Pons (tissue), 1 donor: Measurements from ENCODE around the gene RNASE11.
"Not testable (repeated sequence)": the region's sequence is repeated elsewhere in the genome, so short reads cannot be mapped to it uniquely, and the experiment has no call there.

Source experiments
- DNase-seq: peaks from one replicate; pipeline ENCODE4 v3.0.0-alpha.2; 2016; ENCODE audit warnings: low spot score

The RNASE11 gene

DNA sequence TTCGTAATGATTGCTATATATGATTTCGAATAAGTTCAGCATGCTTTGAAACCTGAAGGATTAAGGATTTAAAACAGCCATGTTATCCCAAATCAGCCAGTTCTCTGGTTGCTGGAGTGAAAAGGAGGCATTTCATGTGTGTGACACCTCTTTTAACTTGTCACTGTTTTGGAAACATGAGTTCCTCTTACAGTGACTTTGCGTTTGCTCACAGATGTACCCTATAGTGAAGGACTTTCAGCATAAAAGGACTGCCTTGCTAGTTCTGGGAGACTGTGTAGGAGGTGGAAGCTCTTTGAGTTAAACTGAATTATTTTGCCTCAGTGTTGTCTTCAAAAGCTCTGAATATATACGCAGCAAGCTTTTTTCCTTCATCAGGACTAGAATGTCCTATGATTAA lies 7.6 kb downstream of the RNASE11 start:
- DNase-seq, result no peak

DNA sequence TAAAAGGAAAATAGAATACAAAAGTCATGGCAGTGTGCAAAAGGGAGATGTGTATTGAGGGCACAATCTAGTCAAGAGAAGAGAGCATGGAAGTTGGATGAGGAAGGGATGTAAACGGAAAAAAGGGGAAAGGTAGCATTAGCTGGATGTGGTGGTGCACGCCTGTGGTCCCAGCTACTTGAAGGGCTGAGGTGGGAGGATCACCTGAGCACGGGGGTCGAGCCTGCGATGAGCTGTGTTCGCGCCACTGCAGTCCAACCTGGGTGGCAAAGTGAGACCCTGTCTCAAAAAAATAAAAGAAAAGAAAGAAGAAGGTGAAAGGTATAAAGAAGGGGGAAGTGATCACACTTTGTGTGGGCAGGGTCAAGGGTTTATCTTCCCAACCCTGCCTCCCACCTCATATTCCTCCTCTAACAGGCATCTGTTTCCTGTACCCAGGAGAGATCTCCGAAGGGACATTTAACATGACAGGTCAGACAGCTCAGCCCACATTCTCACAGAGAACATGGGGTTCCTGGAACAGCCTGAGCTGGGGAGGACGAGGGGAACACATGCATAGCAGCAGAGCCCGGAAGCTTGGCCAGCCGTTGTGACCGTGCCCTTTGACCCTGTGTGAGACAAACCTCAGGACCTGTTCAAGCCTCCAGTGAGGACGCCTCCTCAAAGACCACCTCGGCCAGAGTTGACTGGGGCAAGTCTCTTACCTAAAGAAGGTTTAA lies 8.9 kb downstream of the RNASE11 start:
- DNase-seq, result no peak

DNA sequence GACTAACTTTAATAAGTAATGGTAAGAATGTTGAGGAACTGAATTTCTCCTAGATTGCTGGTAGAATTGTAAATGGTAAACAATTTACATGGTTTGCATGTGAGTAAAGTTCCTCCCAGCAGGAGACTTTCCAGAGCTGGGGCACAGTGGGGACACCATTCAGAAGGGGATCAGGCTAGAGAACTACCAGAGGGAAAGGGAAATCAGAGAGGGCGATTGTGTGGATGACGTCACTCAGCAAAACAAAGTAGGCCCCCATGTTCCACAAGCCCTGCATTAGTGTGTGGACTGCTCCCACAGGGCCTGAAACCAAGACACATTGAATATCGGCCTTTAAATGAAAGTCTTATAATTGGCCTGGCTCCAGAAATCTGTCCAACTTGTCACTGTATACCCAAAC lies 9.5 kb downstream of the RNASE11 start:
- no peak for DNase-seq

DNA sequence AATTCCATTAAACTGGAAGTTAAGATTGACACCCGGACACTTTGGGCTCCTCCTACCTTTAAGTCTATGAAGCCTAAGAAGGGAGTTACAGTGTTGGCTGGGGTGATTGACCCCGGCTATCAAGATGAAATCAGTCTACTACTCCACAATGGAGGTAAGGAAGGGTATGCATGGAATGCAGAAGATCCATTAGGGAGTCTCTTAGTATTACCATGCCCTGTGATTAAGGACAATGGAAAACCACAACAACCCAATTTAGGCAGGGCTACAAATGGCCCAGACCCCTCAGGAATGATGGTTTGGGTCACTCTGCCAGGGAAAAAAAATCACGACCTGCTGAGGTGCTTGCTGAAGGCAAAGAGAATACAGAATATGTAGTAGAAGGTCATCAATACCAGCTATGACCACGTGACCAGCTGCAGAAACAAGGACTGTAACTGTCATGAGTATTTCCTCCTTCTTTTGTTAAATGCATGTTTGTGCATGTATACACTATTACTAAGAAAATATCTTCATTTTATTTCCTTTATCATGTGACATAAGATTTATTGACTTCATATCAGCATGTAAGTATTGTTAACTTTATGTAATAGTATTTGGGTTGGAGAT lies 15.3 kb downstream of the RNASE11 start:
- DNase-seq, result not testable (repeated sequence)

DNA sequence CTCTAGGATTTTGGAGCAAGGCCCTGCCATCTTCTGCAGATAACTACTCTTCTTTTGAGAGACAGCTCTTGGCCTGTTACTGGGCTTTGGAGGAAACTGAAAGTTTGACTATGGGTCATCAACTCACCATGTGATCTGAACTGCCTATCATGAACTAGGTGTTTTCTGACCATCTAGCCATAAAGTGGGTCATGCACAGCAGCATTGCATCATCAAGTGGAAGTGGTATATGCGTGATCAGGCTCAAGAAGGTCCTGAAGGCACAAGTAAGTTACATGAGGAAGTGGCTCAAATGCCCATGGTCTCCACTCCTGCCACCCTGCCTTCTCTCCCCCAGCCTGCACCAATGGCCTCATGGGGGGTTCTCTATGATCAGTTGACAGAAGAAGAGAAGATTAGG lies 17.1 kb downstream of the RNASE11 start:
- not testable (repeated sequence) for DNase-seq

DNA sequence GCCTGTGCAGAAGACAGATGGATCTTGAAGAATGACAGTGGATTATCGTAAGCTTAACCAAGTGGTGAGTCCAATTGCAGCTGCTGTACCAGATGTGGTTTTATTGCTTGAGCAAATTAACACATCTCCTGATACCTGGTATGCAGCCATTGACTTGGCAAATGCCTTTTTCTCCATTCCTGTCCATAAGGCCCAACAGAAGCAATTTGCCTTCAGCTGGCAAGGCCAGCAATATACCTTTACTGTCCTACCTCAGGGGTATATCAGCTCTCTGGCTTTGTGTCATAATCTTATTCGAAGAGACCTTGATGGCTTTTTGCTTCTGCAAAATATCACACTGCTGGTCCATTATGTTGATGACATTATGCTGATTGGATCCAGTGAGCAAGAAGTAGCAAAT lies 17.9 kb downstream of the RNASE11 start:
- not testable (repeated sequence) for DNase-seq

DNA sequence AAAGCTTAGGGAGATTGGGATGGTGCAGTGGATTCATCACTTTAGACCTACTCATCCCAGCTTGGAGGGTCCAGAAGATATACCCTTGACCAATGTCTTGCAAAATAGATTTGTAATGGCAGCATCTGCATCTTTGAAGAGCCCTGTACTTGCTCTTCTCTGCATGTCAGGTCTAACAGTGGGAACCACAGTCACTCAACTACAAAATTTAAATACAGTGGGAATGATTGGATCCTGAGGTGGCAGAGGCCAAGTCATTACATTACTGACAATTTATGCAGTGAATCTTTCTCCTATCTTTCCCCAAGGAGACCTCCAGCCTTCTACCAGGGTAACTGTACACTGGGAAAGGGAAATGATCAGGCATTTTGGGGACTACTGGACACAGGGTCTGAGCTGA lies 18.7 kb downstream of the RNASE11 start:
- DNase-seq, result no peak

DNA sequence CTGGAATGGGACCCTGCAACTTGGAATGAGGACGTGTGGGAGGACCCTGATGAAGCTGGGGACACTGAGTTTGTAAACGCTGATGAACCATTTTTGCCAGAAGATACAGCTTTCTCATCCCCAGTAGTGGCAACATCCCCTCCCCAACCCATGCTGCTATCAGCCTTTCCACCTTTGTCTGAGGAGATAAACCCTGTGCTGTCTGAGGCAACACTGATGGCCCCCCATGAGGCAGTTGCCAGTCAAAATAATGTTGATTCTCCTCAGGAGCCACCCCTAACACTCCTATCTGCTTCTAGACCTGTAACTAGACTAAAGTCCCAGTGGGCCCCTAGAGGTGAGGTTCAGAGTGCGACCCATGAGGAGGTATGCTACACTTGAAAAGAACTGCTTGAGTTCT lies 19.4 kb downstream of the RNASE11 start:
- DNase-seq, result no peak

DNA sequence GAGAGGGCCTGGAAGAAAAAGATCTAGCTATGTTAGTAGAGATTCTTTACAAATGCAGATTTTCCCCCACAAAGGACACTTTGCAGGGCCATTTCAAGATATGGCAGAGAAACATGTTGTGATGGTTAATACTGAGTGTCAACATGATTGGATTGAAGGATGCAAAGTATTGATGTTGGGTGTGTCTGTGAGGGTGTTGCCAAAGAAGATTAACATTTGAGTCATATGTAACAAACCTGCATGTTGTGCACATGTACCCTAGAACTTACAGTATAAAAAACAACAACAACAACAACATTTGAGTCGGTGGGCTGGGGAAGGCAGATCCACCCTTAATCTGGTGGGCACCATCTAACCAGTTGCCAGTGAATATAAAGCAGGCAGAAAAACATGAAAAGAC lies 20.6 kb downstream of the RNASE11 start:
- DNase-seq, result not testable (repeated sequence)

DNA sequence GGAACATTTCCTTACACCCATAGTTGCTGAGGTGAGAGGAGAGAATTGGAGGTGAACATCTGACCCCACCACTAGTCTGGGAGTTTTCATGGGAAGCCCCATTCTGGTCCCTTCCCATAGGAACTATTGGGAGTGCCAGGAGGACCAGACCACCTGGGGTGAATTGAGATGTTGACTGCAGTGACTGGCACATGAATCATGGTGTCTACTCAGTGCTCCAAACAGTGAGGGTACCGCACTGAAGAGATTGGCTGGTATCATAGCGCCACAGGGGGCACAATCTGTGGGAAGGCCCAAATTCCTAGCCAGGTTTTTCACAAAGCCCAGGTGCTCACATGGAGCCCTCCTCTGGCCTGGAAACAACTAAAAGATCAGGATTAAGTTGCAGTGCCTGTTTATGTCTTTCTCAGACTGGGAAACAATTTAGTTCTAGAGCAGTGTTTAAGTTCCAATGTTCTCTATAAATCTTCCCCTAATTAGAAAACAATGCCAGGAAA lies 23.3 kb downstream of the RNASE11 start:
- DNase-seq, result no peak

DNA sequence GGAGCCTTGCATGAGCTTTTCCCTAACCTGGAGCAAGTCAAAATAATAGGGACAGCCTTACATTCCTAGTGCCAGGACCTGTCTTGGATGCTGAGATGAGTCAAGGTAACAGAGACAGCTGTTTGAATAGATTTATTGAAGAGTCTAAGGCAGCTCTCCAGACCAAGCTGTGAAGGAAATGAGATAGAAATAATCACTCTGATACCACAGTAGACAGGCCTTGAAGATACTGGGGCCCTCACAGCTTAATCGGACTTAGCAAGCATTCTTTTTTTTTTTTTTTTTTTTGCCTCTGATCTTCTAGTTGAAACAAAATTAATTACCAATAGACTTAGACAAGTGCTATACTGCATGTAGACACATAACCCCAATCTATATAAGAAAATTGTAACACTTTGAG lies 23.8 kb downstream of the RNASE11 start:
- peak; percentile 13 for DNase-seq

DNA sequence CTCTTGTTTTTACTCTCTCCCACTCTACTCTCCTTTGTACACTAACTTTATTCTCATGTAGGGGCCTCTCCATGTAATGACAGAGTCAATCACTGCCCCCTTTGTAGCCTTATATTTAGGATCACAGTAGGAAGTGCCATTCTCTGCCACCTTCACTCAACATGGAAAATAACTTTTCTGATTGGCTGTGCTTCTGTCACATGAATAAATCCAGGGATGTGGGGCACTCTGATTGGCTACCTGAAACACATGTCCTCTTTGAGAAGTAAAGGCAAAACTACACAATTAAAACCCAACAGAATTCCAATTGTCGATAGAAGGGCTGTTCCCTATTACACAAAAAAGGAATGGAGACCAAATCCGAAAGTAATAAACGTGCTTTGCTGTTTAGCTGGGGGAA lies 26.8 kb downstream of the RNASE11 start, which contains the start of gene RNASE9:
Gene RNASE9 (minus strand): TSS at position 87 of the 400 bp plus-strand sequence.
- DNase-seq, result no peak

DNA sequence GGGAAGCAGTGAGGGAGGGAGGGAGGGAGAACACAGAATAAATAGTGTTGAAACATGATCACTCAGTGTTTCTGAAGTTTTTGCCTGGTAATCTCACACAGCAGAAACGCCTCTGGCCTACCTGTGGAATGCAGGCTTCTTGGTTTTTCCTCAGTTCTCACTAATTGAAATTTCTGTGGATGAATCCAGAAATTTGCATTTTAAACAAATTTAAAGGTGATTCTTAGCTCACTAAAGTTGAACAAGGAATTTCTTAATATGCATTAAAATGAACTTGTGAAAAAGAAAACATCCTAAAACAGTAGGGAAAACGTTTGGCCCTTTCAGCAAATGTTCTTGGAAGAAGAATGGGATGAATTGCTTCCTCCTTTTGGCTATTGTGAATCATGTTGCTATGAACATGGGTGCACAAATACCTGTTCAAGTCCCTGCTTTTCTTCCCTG lies 28.3 kb downstream of the RNASE11 start:
- DNase-seq, result no peak

DNA sequence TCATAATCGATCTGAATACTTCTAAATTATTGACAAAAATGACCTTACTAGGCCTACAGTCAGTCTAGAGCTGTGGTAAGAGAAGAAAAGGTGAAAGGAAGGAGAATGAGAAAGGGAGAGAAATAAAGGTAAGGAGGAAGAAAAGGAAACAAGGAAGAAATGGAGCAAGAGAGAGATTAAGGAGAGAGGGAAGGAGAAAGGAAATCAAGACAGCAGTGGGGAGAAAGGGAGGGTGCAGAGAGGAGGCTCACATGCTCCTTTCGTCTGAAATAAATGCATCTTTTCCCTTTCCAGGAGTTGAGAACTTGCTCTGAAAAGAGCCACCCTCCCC lies 30.6 kb downstream of the RNASE11 start:
- DNase-seq, result no peak

DNA sequence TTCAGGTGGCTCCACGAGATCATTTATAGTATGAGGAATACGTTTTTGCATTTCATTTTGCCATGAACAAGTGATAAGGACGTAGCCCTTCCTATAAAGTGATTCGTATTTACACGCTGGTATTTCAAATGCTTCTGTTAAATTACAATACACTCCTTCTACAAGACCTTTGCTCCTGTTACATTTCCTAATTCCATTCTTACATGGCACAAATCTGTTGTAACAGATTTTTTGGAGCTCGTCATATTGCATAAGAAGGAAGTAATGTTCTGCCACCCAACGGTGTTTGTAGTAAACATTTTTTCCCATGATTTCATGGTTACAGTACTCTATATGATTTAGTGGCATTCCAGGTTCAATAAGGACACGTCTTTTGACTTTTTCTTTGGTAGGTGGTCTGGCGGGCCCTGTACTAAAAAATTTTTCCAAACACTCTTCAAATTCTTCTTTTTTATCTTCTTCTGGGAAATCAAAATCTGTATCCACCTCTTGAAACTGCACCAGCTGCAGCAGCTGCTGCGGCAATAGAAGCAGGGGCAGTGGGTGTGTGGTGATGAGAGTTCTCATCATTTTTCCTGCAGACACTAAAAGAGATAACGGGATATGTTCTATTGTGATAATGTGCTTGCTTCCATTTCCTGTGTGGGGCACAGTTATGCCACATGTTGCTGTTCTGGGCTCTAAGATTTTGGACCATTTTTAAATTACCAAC lies 31.1 kb downstream of the RNASE11 start:
- no peak for DNase-seq

DNA sequence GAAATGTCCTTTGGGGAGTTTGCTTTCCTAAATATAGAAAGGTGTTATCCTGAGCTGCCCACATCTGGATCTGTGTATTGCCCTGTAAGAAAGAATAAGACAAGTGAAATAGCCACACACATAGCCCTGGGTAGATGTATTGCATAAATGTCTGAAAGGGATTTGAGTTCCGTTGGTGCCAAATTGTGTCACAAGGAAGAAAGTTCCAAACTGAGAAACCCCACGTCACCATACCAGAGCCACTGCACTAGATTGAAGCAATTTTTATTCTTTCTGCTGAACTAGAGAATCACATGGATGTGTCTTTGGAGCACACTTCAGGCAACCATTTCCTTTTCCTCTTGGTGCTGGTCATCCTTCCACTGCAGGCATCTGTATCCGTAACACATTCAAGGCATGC lies 32.0 kb downstream of the RNASE11 start:
- DNase-seq, result no peak

DNA sequence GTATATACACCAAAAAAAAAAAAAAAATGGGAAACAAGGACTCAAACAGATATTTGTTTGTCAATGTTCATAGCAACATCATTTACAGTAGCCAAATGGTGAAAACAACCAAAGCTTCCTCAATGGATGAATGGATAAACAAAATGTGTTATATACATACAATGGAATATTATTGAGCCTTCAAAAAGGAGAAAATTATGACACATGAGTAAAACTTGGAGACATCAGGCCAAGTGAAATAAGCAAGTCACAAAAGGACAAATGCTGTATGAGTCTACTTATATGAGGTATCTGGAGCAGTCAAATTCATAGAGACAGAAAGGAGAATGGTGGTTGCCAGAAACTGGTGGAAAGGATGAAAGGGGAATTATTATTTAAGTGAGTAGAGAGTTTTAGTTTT lies 34.8 kb downstream of the RNASE11 start:
- DNase-seq, result no peak

DNA sequence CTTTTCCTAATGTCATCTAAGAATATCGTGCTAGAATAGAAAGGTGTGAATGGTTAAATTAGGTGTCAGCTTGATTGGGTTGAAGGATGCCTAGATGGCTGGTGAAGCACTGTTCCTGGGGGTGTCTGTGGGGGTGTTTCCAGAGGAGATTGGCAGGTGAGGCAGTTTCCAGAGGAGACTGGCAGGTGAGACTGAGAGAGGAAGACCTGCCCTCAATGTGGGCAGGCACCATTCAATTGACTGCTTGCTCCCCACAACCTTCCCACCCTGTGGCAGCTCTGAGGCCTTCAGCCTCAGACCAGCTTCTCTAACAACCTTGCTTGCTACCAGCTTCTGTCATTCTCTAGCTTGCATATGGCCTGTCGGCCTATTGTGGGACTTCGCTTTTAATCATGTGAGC lies 36.2 kb downstream of the RNASE11 start:
- no peak for DNase-seq

DNA sequence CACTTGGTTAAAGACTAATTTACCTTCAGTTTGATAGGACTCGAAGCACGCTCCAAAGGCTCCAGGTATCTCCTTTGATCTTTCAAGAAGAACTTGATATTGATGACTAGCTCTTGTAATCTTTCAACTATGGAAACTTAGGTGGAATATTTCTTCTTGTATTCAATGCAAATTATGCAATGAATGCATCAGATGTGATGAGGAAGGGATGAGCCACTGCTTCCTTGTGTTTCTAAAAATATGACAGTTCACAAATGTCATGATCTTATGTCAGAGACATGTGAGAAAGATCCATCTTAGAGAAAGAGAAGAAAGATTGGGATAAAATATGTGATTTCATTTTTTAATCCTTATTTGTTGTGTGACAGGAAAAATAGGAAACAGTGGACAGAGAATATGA lies 36.9 kb downstream of the RNASE11 start:
- DNase-seq, result no peak

DNA sequence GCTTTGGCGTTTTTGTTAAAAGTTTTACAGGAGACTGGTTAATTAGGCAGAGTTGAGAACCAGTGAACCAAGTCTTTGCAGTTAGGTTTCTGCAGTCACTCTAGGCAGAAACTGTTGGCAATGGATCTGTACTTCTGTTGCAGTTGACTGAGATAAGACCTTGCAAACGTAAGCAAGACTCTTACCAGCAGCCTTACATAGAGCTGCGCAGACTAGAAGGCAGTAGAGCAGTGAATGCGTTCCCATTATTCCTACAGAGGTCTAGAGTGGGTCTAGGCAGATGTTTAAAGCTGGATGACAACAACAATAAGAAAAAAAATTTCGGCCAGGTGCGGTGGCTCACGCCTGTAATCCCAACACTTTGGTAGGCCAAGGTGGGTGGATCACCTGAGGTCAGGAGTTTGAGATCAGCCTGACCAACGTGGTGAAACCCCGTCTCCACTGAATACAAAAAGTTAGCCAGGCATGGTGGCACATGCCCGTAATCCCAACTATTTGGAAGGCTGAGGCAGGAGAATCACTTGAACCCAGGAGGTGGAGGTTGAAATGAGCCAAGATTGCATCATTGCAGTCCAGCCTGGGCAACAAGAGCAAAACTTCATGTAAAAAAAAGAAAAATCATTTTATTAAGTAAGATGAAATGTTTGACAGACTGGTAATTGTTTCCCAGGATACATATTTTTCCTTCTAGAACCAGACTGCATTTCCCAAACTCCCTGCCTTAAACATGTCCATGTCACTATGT lies 39.2 kb downstream of the RNASE11 start:
- DNase-seq, result no peak

DNA sequence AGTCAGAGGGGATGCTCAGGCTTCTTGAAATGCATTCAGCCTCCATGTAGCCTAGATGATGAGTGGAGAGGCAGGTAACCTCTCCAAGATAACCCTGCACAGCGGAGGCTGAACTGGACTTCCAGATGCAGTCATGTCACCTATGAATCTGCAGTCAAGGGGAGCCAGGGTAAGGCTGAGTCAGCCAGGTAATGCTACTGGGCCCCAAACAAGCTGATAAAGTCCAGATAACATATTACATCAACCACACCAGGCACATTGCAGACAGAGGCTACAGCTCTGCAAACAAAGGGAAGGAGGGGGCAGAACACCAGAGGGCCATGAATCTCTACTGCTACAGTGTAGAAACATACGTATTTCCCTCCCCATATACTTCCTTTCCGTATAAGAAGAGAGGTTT lies 40.9 kb downstream of the RNASE11 start:
- DNase-seq, result no peak

DNA sequence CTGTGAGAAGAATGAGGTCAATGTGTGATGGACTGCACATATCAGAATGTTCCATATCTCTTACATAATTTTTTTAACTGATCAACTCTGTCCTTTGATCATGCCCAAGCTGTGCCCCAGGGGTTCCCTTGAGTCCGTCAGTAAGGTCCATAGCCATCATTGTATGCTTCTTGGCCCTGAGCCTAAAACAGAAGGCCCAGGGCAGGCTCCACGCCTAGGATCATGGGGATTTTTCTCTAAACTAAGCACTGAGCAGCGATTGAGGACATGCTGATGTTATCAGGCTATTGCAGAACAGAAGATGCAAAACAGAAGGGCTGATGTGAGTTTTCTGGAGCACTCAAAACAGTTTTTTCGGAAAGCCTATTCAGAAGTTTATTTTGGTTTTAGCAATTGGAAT lies 47.9 kb downstream of the RNASE11 start:
- no peak for DNase-seq
